DND-41 (cell line): ENCODE results near the gene NUF2.

Experiments used
- ATAC-seq: fragments of 200-7000 bp; cut with Tn5 transposase; 3 replicates; pipeline ENCODE4 v1.9.1; 2021; ENCODE audit warnings: low read depth; ENCODE audit not compliant: insufficient read depth
- DNase-seq: peaks from one replicate; pipeline ENCODE4 v3.0.0-alpha.2; 2020
- H2AFZ ChIP-seq: 2 replicates; pipeline ENCODE4 v1.6.0; 2012; ENCODE audit warnings: low read depth, low read length
- H3K27ac ChIP-seq: 2 replicates; pipeline ENCODE4 v1.5.1; 2012; ENCODE audit warnings: low read length, inconsistent platforms
- H3K27me3 ChIP-seq: fragments of 200-600 bp; sonication (generic); 2 replicates; pipeline ENCODE4 v1.6.0; 2012; ENCODE audit warnings: low read length, mild to moderate bottlenecking, inconsistent platforms; ENCODE audit not compliant: insufficient read depth, poor library complexity
- H3K36me3 ChIP-seq: 2 replicates; pipeline ENCODE4 v1.5.1; 2012; ENCODE audit warnings: low read length, inconsistent platforms; ENCODE audit not compliant: insufficient read depth
- H3K4me1 ChIP-seq: 2 replicates; pipeline ENCODE4 v1.5.1; 2012; ENCODE audit warnings: mild to moderate bottlenecking, low read length; ENCODE audit not compliant: insufficient read depth
- H3K4me2 ChIP-seq: 2 replicates; pipeline ENCODE4 v1.6.0; 2012; ENCODE audit warnings: mild to moderate bottlenecking, moderate library complexity, low read length, inconsistent platforms; ENCODE audit not compliant: insufficient read depth
- H3K4me3 ChIP-seq, 2 experiments: fragments of 200-600 bp in 1 of 2; shearing (Covaris generic) in 1 of 2; 2 replicates each; pipeline ENCODE4 v1.5.1; 2012 to 2016; ENCODE audit warnings: inconsistent platforms in 2 of 2, low read length in 2 of 2, mild to moderate bottlenecking in 2 of 2, low read depth in 1 of 2, moderate library complexity in 1 of 2
- H3K79me2 ChIP-seq: 2 replicates; pipeline ENCODE4 v1.6.0; 2012; ENCODE audit warnings: low read length, inconsistent platforms; ENCODE audit not compliant: insufficient read depth
- H3K9ac ChIP-seq: 2 replicates; pipeline ENCODE4 v1.6.0; 2012; ENCODE audit warnings: low read depth, mild to moderate bottlenecking, inconsistent platforms, low read length, moderate library complexity
- H3K9me3 ChIP-seq: 2 replicates; pipeline ENCODE4 v1.5.1; 2012; ENCODE audit warnings: low read length, moderate library complexity, mild to moderate bottlenecking, inconsistent platforms; ENCODE audit not compliant: insufficient read depth, severe bottlenecking
- H4K20me1 ChIP-seq: 2 replicates; pipeline ENCODE4 v1.6.0; 2012; ENCODE audit warnings: low read length; ENCODE audit not compliant: insufficient read depth
- EZH2 ChIP-seq: IDR thresholded peaks from 3 replicates; pipeline ENCODE4 v1.6.1; 2012; ENCODE audit warnings: borderline replicate concordance, low read depth, mild to moderate bottlenecking, moderate library complexity, low read length, inconsistent platforms; ENCODE audit not compliant: severe bottlenecking
- TF ChIP-seq, protein P1 (sequence below): IDR thresholded peaks from 2 replicates; pipeline ENCODE4 v1.5.1; 2012; ENCODE audit warnings: borderline replicate concordance, low read length, moderate library complexity, mild to moderate bottlenecking; ENCODE audit not compliant: poor library complexity, severe bottlenecking; ENCODE audit errors: extremely low read depth

Gene NUF2

GRCh38 chr1:163387146-163387545 is 65.4 kb downstream of the NUF2 start:
- H2AFZ ChIP-seq: no peak overlapping the region
- peaks cover 4% of the 10 kb centered on the region for H3K27me3 ChIP-seq
- TF ChIP-seq, protein P1, sequence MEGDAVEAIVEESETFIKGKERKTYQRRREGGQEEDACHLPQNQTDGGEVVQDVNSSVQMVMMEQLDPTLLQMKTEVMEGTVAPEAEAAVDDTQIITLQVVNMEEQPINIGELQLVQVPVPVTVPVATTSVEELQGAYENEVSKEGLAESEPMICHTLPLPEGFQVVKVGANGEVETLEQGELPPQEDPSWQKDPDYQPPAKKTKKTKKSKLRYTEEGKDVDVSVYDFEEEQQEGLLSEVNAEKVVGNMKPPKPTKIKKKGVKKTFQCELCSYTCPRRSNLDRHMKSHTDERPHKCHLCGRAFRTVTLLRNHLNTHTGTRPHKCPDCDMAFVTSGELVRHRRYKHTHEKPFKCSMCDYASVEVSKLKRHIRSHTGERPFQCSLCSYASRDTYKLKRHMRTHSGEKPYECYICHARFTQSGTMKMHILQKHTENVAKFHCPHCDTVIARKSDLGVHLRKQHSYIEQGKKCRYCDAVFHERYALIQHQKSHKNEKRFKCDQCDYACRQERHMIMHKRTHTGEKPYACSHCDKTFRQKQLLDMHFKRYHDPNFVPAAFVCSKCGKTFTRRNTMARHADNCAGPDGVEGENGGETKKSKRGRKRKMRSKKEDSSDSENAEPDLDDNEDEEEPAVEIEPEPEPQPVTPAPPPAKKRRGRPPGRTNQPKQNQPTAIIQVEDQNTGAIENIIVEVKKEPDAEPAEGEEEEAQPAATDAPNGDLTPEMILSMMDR: no peak
- TF ChIP-seq EZH2: no peak
- H3K9me3 ChIP-seq: no peaks in the 10 kb centered on the region
- H3K4me2 ChIP-seq: no peak overlapping the region
- ATAC-seq: no peak
- H3K27ac ChIP-seq: no peak overlapping the region
- no peaks in the 10 kb centered on the region for H3K36me3 ChIP-seq
- DNase-seq: no peak
- no peaks in the 10 kb centered on the region for H3K79me2 ChIP-seq
- H4K20me1 ChIP-seq: no peaks in the 10 kb centered on the region
- no peak overlapping the region for H3K4me3 ChIP-seq
- no peak overlapping the region for H3K9ac ChIP-seq
- H3K4me1 ChIP-seq: no peaks in the 10 kb centered on the region

DNA sequence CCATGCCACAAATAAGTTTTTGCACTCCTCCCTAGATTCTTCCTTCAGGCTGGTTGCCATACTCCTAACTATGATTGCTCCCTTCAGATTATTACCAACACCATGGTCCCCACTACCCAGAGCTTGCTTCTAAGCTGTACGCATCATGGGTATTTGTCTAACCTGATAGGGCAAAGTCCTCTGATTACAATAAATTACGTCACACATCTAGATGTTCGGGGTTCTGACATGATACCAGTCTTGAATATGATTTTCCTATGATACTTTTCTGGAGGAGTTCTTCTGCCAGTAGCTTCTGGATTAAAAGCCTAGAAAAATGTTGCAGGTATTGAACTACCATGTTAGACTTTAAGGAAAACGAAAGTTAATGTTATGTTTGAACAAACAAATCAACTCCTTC is 67.2 kb downstream of the NUF2 start:
- H3K9me3 ChIP-seq: no peaks in the 10 kb centered on the region
- H3K4me3 ChIP-seq: no peak overlapping the region
- H2AFZ ChIP-seq: no peak overlapping the region
- H3K27ac ChIP-seq: no peak overlapping the region
- H3K4me2 ChIP-seq: no peak overlapping the region
- H3K4me1 ChIP-seq: no peaks in the 10 kb centered on the region
- TF ChIP-seq, protein P1: no peak
- no peak for TF ChIP-seq EZH2
- H3K79me2 ChIP-seq: no peaks in the 10 kb centered on the region
- ATAC-seq (no peak), DNase-seq (no peak)
- H3K9ac ChIP-seq: no peak overlapping the region
- H3K27me3 ChIP-seq: no peaks in the 10 kb centered on the region
- H4K20me1 ChIP-seq: no peaks in the 10 kb centered on the region
- no peaks in the 10 kb centered on the region for H3K36me3 ChIP-seq

- Histone ChIP-seq H3K4me3 (no peak overlapping the region), H2AFZ (no peak overlapping the region), H3K4me1 (no peaks in the 10 kb centered on the region), H3K9ac (no peak overlapping the region), H3K27me3 (peaks cover 3% of the 10 kb centered on the region), H3K4me2 (no peak overlapping the region), H3K79me2 (no peaks in the 10 kb centered on the region), H3K9me3 (no peaks in the 10 kb centered on the region), H3K27ac (no peak overlapping the region), H3K36me3 (no peaks in the 10 kb centered on the region), H4K20me1 (no peaks in the 10 kb centered on the region)
- no peak for DNase-seq
- ATAC-seq: no peak
- no peak for TF ChIP-seq EZH2
- TF ChIP-seq, protein P1: no peak
Measured at GRCh38 chr1:163395790-163396189, 74.0 kb downstream of the NUF2 start.
